Nephron (organoid): Measurements from ENCODE around the gene IMP3.

Experiments used
- H3K27ac Mint-ChIP-seq, 3 experiments: 2 replicates each; pipeline ENCODE4 v1.8.0; 2020; ENCODE audit warnings: mixed read lengths in 3 of 3, mild to moderate bottlenecking in 2 of 3, moderate library complexity in 1 of 3
- H3K27me3 Mint-ChIP-seq: 2 replicates; pipeline ENCODE4 v1.8.0; 2021; ENCODE audit warnings: low read depth, mild to moderate bottlenecking, moderate library complexity, mixed read lengths
- H3K36me3 Mint-ChIP-seq: 2 replicates; pipeline ENCODE4 v1.8.0; 2020; ENCODE audit warnings: low read depth, mixed read lengths
- H3K4me1 Mint-ChIP-seq: 2 replicates; pipeline ENCODE4 v1.8.0; 2020; ENCODE audit warnings: mixed read lengths
- H3K4me3 Mint-ChIP-seq, 3 experiments: 2 replicates each; pipeline ENCODE4 v1.8.0; 2020; ENCODE audit warnings: mild to moderate bottlenecking in 3 of 3, mixed read lengths in 3 of 3, moderate library complexity in 2 of 3
- H3K9me3 Mint-ChIP-seq: 2 replicates; pipeline ENCODE4 v1.8.0; 2020; ENCODE audit warnings: mixed read lengths
- TF ChIP-seq, protein P1 (sequence below), 3 experiments: fragments of 200-600 bp; sonication (generic); IDR thresholded peaks; one replicate each; pipeline ENCODE4 v1.5.0; 2021; ENCODE audit warnings: antibody characterized with exemption in 3 of 3; ENCODE audit not compliant: unreplicated experiment in 3 of 3

Gene IMP3

DNA sequence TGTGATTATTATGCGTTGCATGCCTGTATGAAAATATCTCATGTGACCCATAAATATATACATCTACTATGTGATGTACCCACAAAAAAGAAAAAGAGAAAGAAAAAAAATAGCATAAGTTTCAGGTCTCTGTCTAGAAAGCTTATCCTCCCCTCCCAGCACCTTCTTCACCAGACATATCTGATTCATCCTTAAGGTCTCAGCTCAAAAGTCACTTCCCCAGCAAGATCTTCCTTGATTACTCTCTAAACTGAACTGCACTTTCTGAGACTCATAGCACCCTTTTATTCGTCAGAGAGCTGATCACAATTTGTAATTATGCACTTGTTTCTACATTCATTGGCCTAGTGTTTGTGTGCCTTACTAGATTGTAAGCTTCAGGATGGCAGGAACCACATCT is 49.8 kb downstream of the IMP3 start:
- Mint-ChIP-seq H3K27ac (no peak overlapping the region), H3K4me3 (no peak overlapping the region), H3K27me3 (no peaks in the 10 kb centered on the region), H3K9me3 (no peaks in the 10 kb centered on the region), H3K4me1 (no peaks in the 10 kb centered on the region), H3K36me3 (peaks cover 31% of the 10 kb centered on the region)
- TF ChIP-seq, protein P1, sequence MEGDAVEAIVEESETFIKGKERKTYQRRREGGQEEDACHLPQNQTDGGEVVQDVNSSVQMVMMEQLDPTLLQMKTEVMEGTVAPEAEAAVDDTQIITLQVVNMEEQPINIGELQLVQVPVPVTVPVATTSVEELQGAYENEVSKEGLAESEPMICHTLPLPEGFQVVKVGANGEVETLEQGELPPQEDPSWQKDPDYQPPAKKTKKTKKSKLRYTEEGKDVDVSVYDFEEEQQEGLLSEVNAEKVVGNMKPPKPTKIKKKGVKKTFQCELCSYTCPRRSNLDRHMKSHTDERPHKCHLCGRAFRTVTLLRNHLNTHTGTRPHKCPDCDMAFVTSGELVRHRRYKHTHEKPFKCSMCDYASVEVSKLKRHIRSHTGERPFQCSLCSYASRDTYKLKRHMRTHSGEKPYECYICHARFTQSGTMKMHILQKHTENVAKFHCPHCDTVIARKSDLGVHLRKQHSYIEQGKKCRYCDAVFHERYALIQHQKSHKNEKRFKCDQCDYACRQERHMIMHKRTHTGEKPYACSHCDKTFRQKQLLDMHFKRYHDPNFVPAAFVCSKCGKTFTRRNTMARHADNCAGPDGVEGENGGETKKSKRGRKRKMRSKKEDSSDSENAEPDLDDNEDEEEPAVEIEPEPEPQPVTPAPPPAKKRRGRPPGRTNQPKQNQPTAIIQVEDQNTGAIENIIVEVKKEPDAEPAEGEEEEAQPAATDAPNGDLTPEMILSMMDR (IDR thresholded peaks at IDR 0.05; ENCODE audit: unreplicated experiment in 3 of 3) = no peak
